ENCODE results near the gene DMD. TPM values are rescaled to one million over a fixed set of nuclear protein-coding genes. Genes with fewer than 3 reads are reported as not detected.

DMD gene
- total RNA-seq, 1 donor from 2014 or later, result 23.9 TPM

DNA sequence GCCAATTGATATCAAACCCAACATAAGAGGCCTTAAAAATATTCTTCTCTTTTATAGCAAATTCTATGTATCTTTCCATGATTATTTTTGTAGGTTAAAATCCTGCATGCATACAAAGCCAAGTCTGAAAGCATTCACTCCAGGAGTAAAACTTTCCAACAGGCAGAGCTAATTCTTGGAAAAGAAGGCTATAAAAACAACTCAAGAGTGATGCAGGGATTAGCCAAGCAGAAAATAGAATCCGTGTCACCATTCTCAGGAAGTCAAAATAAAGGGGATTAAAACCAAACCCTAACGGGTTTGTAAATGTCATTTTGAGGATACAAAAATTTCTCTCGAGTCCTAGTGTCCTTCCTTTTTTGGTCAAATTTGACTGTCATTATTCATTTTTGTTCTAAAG is 412.4 kb downstream of the DMD start:
- no peak overlapping the region for H3K27ac Mint-ChIP-seq
- no peak overlapping the region for H3K4me3 Mint-ChIP-seq (ENCODE audit: low read depth)
- no peaks in the 10 kb centered on the region for H3K27me3 Mint-ChIP-seq
- H3K36me3 Mint-ChIP-seq (ENCODE audit: insufficient read depth), result no peaks in the 10 kb centered on the region
- peaks cover 13% of the 10 kb centered on the region for H3K9me3 Mint-ChIP-seq (ENCODE audit: low read depth)
- no peak for DNase-seq (ENCODE audit: low spot score, unreplicated experiment)
- TF ChIP-seq, protein P1, sequence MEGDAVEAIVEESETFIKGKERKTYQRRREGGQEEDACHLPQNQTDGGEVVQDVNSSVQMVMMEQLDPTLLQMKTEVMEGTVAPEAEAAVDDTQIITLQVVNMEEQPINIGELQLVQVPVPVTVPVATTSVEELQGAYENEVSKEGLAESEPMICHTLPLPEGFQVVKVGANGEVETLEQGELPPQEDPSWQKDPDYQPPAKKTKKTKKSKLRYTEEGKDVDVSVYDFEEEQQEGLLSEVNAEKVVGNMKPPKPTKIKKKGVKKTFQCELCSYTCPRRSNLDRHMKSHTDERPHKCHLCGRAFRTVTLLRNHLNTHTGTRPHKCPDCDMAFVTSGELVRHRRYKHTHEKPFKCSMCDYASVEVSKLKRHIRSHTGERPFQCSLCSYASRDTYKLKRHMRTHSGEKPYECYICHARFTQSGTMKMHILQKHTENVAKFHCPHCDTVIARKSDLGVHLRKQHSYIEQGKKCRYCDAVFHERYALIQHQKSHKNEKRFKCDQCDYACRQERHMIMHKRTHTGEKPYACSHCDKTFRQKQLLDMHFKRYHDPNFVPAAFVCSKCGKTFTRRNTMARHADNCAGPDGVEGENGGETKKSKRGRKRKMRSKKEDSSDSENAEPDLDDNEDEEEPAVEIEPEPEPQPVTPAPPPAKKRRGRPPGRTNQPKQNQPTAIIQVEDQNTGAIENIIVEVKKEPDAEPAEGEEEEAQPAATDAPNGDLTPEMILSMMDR (IDR thresholded peaks at IDR 0.05; ENCODE audit: unreplicated experiment), result no peak
- peaks cover 2% of the 10 kb centered on the region for H3K4me1 Mint-ChIP-seq (ENCODE audit: low read depth)

DNA sequence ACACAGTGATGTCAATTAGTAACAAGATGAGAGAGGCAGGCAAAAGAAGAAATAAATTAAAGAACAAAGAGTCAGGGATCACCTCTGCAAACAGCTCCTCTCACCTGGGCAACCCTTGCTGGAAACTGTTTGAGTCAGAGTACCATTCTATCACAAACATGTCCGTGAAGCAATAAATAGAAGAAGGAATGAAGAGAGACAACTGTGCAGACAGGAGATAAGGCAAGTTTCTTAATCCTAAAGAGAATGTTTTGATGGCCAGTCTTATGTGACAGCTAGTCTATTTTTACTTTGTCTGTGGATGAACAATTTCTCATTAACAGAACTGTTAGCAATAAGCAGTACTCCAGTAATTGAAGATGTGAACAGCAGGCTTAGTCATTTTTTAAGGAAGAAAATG is 422.4 kb downstream of the DMD start:
- Mint-ChIP-seq H3K36me3 (ENCODE audit: insufficient read depth) (no peaks in the 10 kb centered on the region), H3K27me3 (no peaks in the 10 kb centered on the region), H3K27ac (no peak overlapping the region), H3K9me3 (ENCODE audit: low read depth) (no peaks in the 10 kb centered on the region), H3K4me3 (ENCODE audit: low read depth) (no peak overlapping the region), H3K4me1 (ENCODE audit: low read depth) (peaks cover 11% of the 10 kb centered on the region)
- TF ChIP-seq, protein P1 (IDR thresholded peaks at IDR 0.05; ENCODE audit: unreplicated experiment), result no peak
- DNase-seq (ENCODE audit: low spot score, unreplicated experiment), result no peak

DNA sequence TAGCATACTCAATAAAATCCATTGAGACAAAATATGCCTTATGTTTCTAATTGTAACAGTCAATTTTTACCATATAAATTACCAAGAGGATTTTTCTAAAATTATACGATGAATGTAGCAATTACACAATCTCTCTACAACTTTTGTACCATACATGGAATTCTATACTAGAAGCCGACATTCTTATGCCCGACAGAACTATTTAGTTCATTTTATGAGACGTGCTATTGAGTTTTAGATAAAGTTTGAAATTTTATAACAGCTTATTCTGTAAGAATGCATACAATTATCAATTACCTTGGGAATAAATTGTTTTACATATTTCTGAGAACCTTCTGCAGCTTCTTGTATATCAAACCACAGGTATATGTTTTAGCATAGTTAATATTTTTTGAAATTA is 431.2 kb downstream of the DMD start:
- DNase-seq (ENCODE audit: low spot score, unreplicated experiment), result no peak
- no peaks in the 10 kb centered on the region for H3K36me3 Mint-ChIP-seq (ENCODE audit: insufficient read depth)
- H3K9me3 Mint-ChIP-seq (ENCODE audit: low read depth), result peaks cover 11% of the 10 kb centered on the region
- peaks cover 6% of the 10 kb centered on the region for H3K4me1 Mint-ChIP-seq (ENCODE audit: low read depth)
- H3K27ac Mint-ChIP-seq, result no peak overlapping the region
- H3K27me3 Mint-ChIP-seq, result no peaks in the 10 kb centered on the region
- TF ChIP-seq, protein P1 (IDR thresholded peaks at IDR 0.05; ENCODE audit: unreplicated experiment), result no peak
- no peak overlapping the region for H3K4me3 Mint-ChIP-seq (ENCODE audit: low read depth)

DNA sequence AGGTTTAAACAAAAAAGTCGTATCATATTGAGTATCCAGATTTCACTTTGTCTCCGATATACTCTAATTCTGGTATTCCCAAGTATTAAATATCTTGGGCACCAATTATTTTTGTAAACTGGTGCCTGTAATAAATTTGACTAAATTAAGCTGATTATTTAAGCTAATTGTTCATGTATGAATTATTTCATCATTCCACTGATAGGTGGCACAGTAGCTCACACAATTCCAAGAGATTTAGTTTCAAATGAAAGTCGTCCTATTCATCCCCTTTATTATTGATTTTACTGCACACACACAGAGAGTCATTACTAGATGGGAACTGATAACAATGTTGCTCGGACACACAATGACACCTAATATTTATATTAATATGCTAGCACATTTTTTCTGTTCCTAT is 432.4 kb downstream of the DMD start:
- H3K4me3 Mint-ChIP-seq (ENCODE audit: low read depth), result no peak overlapping the region
- H3K9me3 Mint-ChIP-seq (ENCODE audit: low read depth), result peaks cover 16% of the 10 kb centered on the region
- H3K36me3 Mint-ChIP-seq (ENCODE audit: insufficient read depth), result no peaks in the 10 kb centered on the region
- peaks cover under 1% of the 10 kb centered on the region for H3K4me1 Mint-ChIP-seq (ENCODE audit: low read depth)
- TF ChIP-seq, protein P1 (IDR thresholded peaks at IDR 0.05; ENCODE audit: unreplicated experiment), result no peak
- no peak overlapping the region for H3K27ac Mint-ChIP-seq
- DNase-seq (ENCODE audit: low spot score, unreplicated experiment), result no peak
- no peaks in the 10 kb centered on the region for H3K27me3 Mint-ChIP-seq

DNA sequence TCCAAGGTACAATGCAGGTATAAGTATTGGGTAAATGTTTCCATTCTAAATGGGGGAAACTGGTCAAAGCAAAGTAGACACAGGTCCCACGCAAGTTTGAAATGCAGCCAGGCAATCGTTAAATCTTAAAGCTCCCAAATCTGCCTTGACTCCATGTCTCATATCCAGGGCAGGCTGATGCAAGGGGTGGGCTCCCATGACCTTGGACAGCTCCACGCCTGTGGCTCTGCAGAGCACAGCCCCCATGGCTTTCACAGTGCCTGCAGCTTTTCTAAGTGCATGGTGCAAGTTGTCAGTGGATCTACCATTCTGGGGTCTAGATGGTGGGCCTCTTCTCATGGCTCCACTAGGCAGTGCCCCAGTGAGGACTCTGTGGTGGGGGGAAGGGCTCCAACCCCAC is 436.4 kb downstream of the DMD start:
- Mint-ChIP-seq H3K9me3 (ENCODE audit: low read depth) (peaks cover 13% of the 10 kb centered on the region), H3K4me3 (ENCODE audit: low read depth) (no peak overlapping the region), H3K27ac (no peak overlapping the region), H3K36me3 (ENCODE audit: insufficient read depth) (no peaks in the 10 kb centered on the region), H3K4me1 (ENCODE audit: low read depth) (no peaks in the 10 kb centered on the region), H3K27me3 (no peaks in the 10 kb centered on the region)
- TF ChIP-seq, protein P1 (IDR thresholded peaks at IDR 0.05; ENCODE audit: unreplicated experiment), result no peak
- DNase-seq (ENCODE audit: low spot score, unreplicated experiment), result no peak
